ENCODE measurements around the gene NRDE2.

DNA sequence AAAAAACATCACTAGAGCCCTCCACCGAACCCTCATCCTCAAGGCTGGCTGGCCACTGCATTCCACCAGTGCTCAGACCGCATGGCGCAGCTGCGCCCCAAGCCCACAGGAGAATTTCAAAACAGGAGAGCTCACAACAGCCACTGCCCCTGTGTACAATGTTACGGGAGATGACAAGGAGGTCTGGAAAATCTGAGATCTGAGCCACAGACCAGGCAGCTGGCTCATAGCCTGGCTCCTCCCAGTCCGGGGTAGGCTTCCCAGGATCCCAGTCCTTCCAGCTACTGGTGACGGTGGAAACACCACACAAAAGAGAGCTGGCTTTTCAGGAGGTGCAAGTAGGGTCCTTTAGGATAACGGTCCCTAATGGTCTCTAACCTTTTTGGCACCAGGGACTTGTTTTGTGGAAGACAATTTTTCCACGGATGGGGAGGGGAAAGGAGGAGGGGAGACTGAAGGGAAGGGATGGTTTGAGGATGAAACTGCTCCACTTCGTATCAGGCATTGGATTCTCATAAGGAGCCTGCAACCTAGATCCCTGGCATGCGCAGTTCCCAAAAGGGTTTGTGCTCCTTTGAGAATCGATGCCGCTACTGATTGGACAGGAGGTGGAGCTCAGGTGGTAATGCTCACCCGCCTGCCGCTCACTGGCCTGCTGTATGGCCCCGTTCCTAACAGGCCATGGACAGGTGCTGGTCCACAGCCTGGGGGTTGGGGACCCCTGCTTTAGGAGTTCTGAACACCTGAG lies 23.0 kb upstream of the NRDE2 start:
- TF ChIP-seq CTCF (IDR thresholded peaks at IDR 0.05; ENCODE audit: poor library complexity) (no peak), EZH2 (IDR thresholded peaks at IDR 0.05; ENCODE audit: borderline replicate concordance) (no peak)

Measured in hepatocyte (in vitro differentiated cells).